NCI-H2029 treated with DMSO at 0.1 percent for 48 hours (cell line): ENCODE measurements around the gene PSMA6.
"Not testable (repeated sequence)": the region's sequence is repeated elsewhere in the genome, so short reads cannot be mapped to it uniquely, and the experiment has no call there.

Source experiments
- DNase-seq: peaks from one replicate; lab custom pipeline; 2025; lab: John Stamatoyannopoulos, UW

The PSMA6 gene

DNA sequence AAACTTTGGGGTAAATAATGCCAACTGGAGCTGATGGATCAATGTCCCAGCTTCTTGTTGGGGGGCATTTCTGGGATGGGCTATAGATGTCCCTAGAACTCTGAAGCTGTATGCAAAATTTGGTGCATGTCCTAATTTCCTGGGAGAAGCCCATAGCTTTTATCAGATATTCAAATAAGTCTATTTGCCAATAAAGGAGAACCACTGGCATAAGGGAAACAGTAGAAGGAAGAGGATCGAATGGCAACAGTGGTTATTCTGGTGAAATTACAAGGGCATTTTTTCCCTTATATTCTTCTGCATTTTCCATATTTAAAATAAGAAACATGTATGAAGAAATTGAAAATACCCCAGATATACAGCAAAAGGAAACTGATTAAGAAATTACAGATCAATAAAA, 34.2 kb downstream of the PSMA6 start:
- no peak for DNase-seq

DNA sequence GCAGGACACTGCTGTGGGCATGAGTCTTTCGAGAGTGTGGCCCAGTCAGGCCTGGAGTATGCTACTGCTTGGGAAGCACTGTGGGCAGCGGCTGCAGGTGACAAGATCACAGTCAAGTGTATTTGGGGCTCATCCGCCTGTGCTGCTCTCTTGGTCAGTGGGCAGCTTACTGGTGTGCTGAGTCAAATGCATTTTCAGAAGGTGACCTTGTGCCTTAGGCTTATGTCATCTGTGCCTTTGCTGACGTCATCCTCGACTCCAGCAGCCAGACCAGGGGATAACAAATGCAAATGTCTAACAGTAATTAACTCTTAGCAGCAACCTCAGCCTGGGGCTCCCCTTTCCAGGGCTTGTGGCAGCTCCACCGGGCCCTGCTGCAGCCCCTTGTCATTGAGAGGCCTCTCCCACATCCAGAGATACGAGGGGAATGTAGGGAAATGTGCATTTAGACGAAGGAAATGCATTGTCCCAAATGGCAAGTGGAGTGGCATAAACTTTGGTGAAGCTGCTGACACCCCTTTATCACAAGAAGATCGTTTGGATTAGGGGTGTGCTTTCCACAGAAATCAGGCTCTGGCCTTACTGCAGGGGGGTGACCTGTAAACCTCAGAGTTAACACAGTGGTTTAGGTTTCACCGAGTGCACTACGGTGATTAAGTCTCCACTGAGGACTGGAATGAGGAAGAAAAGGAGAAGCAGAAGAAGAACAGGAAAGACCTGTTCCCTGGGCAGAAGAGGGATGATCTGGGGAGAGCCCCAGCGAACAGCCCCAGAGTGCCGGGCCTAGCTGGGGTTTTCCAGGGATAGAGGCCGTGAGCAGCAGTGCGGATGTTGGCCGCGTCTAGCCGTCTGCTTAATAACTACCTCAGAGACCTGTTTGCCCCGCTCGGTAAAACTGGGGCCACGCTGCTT, 39.7 kb downstream of the PSMA6 start:
- peak; percentile 61 for DNase-seq

DNA sequence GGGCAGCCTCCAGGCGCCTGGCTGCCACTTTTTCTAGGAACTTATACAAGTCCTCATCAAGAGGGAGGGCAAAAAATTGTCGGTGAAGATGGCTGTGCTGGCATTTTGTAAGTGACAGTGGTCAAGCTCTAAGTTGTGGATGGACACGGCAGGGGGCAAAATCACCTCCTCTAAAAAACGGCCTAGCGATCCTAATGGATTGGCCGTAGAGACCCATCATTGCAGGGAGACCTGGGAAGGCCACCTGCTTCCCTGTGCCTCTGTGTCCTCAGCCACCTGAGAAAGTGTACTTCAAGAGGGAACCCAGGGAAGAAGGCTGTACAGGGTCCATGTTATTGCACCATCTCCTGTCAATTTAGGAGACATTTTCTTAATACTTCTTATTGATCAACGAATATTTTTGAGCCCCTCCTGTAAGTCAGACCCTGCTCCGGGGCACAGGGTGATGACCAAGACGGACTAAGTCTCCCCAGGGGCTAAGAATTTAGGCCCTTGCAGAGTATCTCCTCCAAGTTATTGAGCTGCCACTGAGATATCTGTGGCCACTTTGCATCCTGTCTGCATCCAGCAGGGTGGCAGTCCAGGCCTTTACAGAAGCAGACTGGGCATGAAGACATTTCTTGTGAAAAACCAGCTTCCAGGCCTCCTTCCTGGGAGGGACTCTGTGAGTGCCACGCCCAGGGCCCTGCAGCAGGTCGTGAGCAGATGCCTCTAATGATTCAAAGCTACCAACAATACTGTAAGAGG, 40.5 kb downstream of the PSMA6 start:
- peak; percentile 86 for DNase-seq

DNA sequence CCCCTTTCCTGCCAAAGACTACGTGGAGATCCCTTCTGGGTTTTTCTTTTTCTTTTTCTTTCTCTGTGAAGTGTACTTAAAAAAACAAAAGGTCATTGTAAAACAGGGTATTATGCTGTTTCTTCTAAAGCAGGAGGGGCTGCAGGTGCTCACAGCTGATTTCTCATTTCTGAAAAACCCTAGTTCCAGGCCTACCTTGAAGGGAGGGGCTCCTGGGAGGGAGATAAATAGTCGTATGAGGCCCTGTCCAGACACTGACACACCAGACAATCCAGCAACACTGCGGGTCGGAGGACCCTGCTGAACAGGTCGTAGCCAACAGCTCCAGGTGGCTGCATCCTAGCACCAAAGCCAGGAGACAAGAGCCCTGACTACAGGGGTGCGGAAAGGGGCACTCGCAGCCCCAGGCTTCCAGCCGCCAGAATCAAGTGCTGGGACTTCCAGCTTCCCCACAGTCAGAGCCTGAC, 41.1 kb downstream of the PSMA6 start:
- DNase-seq = no peak

DNA sequence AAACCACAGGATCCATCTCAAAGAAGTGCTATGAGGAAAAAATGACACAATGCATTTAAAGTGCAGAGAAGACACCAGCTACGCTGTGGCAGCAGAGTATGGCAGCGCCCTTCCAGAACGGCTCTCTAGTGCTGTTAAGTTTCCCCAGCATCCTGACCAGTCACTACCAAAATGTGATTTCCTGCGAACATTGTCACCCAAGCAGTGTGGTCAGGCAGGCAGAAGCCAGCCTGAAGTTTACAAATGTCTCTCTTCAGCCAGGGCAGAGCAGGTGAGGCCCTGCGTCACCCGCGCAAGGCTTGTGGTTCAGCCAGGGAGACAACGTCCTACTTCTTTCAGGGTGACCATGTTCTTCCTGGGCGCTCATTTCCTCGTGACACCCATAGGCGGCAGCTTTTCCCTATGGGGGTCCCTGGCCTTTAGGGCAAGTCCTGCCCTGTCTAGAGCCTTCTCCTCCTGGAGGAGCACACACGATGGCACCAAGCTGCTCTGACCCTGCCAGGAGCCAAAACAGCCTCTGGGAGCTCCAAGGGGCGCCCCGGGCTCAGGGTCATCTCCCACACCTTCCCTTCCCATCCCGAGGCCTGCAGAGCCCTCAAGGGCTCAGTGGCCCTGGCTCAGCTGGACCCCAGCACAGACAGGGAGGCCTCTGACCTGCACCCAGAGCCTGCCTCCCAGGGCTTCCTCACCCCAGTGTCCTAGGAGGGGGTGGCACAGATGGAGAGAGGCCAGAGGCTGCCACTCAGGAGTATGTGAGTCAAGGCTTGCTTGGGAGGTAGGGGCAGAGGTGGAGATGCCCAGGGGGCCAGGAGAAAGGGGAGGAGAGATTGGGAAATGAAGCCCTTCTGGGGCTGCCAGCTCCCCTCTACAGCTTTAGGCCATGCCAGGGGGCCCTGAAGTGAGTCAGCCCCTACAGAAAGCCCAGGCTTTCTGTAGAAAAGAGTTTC, 41.9 kb downstream of the PSMA6 start:
- no peak for DNase-seq

DNA sequence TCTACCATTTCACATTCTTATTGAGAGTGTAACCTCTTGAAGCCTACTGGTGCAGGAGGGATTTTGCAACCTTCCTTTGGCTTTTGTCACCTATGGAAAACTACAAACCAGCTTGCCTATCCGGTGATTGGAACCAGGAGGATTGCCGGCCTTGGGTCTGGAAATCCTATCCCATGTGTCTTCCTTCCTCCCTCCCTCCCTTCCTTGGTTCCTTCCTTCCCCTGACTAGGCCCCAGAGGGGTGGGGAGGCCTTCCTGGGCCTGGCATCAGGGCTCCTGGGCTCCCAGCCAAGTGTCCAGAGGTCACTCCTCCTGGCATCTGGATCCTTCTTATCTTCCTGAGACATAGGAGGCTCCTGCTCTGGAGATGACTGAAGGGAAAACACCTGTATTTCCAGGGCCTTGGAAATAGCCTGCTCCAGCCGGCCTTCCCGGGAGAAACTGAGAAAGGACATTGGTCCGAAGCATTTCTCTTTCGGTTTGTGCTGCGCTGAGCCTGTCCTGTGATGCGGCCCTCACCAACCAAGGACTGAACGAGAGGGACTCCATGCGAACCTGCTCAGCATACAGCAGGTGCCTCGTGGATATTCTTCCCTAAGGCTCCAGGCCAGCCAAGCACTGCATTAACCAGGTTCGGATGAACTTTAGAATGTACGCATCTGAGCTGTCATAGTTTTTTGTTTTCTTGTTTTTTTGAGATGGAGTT, 43.4 kb downstream of the PSMA6 start:
- peak; percentile 66 for DNase-seq

DNA sequence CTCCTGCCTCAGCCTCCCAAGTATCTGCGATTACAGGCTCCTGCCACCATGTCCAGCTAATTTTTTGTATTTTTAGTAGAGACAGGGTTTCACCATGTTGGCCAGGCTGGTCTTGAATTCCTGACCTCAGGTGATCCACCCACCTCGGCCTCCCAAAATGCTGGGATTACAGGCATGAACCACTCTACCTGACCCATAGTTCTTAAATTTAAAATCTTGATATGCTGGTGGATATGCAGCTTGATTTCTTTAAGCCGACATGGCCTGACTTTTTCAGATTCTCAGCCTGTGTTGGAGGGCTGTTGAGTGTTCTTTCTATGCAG, 44.0 kb downstream of the PSMA6 start:
- not testable (repeated sequence) for DNase-seq

DNA sequence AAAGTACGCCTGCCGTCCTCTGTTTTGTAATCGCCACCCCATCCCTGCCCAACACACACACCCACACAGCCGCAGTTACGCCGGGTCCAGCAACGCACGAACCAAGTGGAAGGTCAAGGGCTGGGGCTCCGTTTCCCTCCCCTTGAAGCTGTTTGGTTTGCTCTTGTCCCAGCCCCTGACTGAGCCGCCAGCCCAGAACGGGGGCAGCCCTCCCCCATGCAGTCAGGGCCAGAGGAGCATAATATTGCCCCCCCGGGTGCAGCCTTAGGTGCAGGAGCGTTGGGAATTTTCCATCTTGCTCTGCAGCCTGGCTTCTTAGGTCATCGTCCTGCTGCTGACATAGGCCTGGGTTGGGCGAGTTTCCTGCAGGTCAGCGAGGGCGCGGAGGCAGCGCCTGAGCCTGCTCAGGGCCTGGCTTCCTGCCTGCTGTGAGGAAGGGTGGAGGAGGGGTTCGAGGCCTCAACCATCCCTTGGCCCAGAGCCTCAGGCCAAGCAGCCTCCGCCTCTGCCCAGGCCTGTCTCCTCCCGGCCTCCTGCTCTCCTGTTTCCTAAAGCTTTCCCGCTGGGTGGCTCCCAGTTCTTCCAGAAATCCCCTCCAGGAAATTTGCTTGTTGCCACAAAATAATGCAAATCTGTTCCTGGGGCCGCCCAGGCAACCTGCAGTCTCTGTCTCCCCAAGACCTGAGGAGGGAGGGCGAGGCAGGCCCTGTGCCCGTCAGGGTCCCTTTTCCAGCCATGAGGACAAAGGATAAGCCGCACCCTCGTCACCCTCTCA, 44.5 kb downstream of the PSMA6 start:
- peak; percentile 98 for DNase-seq

DNA sequence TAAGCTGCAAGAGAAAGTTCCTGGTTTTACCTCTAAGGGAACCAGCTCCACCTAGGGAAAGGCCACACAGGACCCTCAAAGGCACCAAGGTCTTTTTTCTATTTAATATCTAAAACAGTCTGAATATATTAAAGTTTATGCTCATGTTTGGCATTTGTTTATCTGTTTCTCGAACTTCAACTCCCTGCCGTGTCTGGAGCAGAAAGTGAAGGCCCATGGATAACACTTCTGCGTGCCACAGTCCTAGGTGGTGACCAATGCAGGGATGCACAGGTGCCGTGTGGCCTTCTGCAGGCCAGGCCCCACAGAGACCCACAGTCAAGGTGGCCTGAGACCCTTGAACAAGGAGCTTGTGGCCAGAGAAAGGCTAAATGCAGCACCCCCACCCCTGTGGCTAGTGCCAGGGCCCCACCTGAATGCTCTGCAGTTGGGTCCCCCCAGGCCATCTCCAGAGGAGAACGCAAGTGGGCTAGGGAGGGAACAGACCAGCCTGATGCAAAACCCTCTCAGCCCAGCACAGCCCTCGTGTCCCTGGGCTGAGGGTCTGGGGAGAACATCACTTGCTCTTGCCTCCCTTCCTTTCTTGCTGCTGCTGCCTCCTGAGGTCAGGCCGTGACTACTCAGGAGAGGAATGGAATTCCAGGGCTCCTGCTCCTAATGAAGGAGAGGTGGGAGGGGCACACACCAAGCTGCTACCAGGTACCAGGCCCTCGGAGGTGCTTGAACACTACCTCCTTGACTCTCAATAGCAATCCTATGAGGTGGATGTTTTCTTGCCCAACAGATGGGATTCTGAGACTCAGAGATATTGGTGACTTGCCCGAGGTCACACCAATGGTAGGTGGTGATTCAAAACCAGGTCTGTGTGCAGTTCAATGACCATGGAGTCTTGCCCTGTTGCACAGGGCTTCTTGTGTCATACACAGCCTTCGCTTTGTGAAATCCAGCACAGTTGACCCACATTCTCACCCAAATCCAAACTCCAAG, 45.4 kb downstream of the PSMA6 start:
- DNase-seq = no peak

DNA sequence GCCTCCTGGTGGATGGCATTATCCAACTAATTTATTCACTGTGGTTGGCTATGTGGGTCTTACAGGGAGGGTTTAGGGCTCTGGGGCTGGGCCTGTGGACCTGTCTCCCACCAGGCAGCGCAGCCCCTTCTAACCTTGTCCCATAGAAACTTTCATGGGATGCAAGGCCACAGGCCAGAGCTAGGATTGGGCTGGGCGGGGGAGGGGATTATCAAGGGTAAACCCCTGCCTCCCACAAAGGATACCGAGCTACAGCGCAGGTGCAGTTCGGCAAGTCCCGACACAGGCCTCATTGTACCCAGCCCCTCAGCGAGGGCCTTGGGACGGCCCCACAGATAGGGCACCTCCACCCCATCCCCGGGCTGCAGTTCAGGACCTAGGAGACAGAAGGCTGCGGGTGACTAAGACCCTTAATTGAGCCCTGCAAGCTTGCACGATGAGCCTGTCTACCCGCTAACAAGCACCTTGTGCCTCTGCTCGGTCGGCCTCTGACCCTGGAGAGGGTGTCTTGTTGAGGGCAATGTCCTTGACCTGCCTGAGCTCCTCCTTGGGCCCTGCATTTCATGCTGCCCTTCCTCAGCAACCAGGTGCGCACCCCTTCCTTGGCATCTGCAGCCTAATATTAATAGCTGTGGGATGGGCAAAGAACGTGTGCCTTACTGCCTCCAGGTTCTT, 46.7 kb downstream of the PSMA6 start:
- DNase-seq = no peak

DNA sequence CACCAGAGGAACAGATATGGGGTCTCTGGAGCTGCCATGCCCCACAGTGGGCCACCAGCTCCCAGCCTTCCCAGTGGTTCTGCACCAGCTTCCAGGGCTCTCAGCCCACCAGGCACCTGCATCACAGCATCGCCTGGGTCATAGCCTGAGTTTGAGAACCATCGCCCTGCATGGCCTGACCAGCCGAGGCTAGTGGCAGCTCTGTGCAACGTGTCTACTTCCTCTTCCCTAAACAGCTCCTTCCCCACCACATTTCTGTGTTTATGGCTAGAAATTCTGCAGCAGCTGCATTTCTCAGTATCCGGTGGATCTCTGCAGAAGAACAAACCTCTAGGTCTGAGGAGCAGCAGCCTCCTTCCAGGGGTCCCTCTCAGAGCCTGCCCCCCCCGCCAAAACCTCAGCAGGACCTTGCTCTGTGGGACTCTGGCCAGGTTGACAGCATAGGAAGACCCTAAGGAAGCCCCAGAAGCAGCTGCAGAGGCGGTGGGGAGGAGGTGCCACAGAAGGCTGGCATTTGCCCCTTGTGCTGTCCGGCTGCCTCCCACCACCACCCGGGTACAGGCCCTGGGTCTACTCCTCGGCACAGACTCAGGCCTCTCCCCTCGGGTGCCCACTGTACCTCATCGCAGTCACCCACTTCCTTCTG, 47.7 kb downstream of the PSMA6 start:
- no peak for DNase-seq

DNA sequence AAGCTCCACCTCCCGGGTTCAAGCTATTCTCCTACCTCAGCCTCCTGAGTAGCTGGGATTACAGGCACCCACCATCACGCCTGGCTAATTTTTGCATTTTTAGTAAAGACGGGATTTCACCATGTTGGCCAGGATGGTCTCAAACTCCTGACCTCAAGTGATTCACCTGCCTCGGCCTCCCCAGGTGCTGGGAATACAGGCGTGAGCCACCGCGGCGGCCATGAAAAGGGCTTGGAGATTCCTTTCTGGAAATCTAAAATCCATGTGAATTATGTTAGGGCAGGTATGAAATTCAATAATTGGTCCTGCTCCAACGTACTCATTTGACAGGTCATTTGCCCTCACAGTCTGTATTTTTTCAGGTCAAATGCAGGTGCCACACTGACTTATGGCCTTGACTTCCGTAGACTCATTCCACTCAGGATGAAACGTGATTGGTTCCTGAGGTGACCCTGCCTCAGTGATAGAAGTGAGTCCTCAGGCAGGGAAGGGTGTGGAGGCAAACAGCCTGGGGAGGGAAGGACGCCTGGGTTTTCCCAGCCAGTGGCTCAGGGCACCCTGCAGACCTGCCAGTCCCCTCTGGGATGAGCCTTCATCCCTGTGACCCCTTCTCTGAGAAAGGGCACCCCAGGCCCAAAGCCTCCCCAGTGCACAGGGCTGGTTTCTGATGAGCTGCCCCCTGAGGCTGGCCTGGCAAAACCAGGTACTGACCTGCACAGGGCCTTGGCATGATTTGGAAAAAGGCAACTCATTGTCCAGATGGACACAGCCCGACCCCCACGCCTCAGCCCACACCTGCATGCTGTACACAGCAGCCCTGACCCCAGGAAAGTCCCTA, 48.7 kb downstream of the PSMA6 start:
- no peak for DNase-seq

DNA sequence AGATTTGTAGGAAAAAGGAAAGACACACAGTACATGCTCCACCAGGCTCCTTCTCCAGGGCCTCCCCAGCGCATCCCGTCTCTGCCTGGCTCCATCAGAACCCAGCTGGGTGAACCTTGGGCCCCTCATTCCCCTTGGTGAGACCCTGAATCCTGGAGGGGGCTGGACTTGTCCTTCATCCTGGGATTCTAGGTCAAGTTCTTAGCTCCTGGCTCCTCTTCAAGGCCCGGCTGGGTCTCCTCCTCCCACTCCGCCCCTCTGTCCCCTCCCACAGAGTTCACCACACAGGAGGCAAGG, 49.2 kb downstream of the PSMA6 start:
- DNase-seq = no peak

DNA sequence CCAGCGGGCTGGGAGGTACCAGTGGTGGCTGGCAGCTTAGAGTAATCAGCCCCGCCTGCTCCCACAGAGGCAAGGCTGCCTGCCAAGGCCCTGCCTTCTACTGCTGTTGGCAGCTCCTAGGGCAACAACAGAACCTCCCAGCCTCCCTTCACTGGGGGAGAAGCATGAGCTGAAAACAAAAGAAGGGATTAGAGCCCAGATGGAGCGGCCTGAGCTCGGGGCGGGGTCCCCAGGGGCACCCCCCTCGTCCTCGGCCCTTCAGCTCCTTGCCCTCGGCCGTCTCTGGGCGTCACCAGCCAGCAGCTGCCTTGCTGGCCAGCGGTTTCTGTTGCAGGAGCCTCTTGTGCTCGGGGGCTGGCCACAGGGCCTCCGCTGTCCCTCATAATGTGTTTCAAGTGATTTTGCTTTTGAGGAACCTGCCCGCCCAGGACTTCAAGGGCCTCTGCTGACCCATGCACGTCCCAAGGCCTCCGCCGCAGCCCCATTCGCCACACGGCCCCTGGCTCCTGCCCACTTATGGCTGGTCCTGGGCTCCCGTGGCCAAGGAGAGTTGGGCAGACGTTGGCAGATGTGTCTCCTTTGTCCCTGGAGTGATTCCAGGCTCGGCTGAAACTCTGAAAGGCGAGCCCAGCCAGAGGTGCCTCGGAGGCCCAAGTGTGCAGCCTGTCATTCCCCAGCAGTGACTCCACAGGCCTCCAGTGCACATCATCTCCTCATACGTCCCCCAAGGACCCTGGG, 49.7 kb downstream of the PSMA6 start:
- peak; percentile 100 for DNase-seq

DNA sequence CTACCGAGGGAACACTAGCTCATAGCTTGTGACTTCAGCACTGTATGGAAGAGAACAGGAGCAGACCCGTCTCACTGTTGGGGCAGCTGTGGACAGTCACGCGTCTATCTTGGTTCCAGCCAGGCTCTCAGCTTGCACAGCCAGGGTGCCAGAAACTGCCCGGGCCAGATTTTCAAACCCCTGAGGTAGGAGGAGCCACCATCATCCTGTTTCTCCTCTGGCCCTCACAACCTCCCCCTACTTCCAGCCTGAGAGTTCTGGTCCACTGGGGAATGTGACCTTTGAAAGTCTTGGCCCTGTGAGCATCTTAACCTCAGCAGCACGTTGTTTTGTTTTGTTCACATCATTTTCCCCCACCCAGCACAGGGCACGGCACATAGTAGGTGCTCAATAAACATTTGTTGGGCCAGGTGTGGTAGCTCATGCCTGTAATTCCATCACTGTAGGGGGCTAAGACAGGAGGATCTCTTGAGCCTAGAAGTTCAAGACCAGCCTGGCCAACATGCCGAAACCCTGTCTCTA, 50.4 kb downstream of the PSMA6 start:
- DNase-seq = no peak

DNA sequence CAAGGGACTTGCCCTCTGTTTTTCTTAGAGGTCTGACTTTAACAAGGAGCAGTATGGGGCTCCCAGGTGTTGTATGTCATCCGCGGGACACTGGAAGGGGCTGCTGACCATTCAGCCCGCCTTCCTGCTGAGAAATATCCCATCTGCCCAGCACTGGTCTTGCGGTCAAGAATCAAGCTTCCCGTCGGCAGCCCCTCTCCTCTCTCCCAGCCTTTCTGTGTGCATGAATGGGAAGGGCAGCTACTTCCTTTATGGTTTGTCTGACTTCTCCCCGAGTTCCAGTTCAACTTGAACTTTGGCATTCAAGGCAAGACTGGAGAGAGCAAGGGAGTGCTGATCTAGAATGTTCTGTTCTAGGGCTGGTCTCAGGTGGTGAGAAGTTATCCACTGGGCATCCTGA, 51.5 kb downstream of the PSMA6 start:
- no peak for DNase-seq
